ENCODE results near the gene GRSF1.

DNA sequence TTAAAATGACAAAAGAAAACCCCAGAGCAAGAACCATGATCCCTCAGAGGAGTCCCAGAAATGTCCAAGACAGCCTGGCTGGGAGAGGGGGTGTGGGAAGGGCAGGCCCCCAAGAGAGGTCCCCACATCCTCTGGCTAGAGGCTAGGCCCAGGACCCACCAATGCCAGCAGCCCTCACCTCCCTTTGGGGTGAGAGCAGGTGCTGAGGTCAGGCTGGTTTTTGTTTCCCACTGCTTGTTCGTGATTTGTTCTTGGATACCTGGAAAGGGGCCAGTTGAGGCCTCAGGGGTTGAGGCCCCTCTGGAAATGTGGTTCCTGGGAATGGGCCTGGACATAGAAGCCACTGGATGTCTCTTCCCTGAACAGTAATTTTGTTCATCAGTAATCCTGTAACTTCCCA is 2.3 kb upstream of the GRSF1 start:
- TF ChIP-seq EP300 (IDR thresholded peaks at IDR 0.05), result no peak
- TF ChIP-seq, protein P1, sequence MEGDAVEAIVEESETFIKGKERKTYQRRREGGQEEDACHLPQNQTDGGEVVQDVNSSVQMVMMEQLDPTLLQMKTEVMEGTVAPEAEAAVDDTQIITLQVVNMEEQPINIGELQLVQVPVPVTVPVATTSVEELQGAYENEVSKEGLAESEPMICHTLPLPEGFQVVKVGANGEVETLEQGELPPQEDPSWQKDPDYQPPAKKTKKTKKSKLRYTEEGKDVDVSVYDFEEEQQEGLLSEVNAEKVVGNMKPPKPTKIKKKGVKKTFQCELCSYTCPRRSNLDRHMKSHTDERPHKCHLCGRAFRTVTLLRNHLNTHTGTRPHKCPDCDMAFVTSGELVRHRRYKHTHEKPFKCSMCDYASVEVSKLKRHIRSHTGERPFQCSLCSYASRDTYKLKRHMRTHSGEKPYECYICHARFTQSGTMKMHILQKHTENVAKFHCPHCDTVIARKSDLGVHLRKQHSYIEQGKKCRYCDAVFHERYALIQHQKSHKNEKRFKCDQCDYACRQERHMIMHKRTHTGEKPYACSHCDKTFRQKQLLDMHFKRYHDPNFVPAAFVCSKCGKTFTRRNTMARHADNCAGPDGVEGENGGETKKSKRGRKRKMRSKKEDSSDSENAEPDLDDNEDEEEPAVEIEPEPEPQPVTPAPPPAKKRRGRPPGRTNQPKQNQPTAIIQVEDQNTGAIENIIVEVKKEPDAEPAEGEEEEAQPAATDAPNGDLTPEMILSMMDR (IDR thresholded peaks at IDR 0.05), result no peak

Measured in esophagus muscularis mucosa (tissue), 3 donors.